Measurements from ENCODE around the gene BCL6B. TPM values are rescaled to one million over a fixed set of nuclear protein-coding genes. Genes with fewer than 3 reads are reported as not detected.

The BCL6B gene
- total and polyA plus RNA-seq, 10 of the 15 experiments (the other 5 are each of a cell fraction or from before 2014, with no cell fraction given), result 0.06 to 0.85 (median 0.11) TPM; not detected in 1

- POLR2A ChIA-PET, result interaction anchor here (0.5 to 3.0 kb wide), 10 partner anchors 7 to 1359 kb away, joined by 3 to 18 read pairs (median 5); partner anchors contain the start of gene SLC16A13
- no peak overlapping the region for H2AFZ ChIP-seq (ENCODE audit: control insufficient read depth, low read depth, low read length)
- H3K27me3 ChIP-seq (replicated peaks in 1 of 2; ENCODE audit: control insufficient read depth in 2 of 2, insufficient read depth in 2 of 2, low read length in 1 of 2), result no peaks in the 10 kb centered on the region
- H3K4me1 ChIP-seq (ENCODE audit: control insufficient read depth, insufficient read depth, low read length), result peaks cover 27% of the 10 kb centered on the region
- DNase-seq (ENCODE audit: low read depth, low spot score) (no peak), ATAC-seq (no peak), FAIRE-seq (no peak)
- H3K79me2 ChIP-seq (ENCODE audit: control insufficient read depth, insufficient read depth, low read length), result peaks cover 47% of the 10 kb centered on the region
- 64% methylated on average over 3 of the region's 3 CpGs for WGBS (ENCODE audit: insufficient coverage, insufficient replicate concordance, low lambda C conversion rate, missing lambda C conversion rate)
- TF ChIP-seq NR2F1 (conservative IDR thresholded peaks at IDR 0.05), result 0 out of 2 replicates have a peak, but pooled peaks have one; percentile 17
- TF ChIP-seq STAT1 (conservative IDR thresholded peaks at IDR 0.05), result no peak
- intact Hi-C loops (cut with micrococcal nuclease; ENCODE audit: unreplicated experiment), result loop anchor here (10.0 kb wide), 1 partner anchor 262 kb away; the partner anchor contains the start of gene XAF1
- in situ Hi-C loops (cut with MboI), result no loop called here
- BruUV-seq (replicated peaks), result no TSS peak
- H4K20me1 ChIP-seq (ENCODE audit: control insufficient read depth, insufficient read depth), result no peaks in the 10 kb centered on the region
- SMC1A ChIA-PET (ENCODE audit: uncharacterized antibody, unreplicated experiment), result interaction anchor here (0.6 to 2.5 kb wide), 7 partner anchors 12 to 282 kb away, joined by 3 to 10 read pairs (median 3); partner anchors contain the start of gene SLC16A13
- peak overlapping the region; percentile 65 for H3K4me3 ChIP-seq
- RAD21 ChIA-PET (ENCODE audit: unreplicated experiment), result interaction anchor here (0.9 to 1.9 kb wide), 2 partner anchors 22 to 106 kb away, joined by 4 to 8 read pairs; no protein-coding TSS in a partner anchor
- CTCF ChIA-PET, result interaction anchor here (0.6 to 8.8 kb wide), 10 partner anchors 9 to 1790 kb away, joined by 3 to 167 read pairs (median 4); partner anchors contain the start of gene RNASEK
- H3K36me3 ChIP-seq (ENCODE audit: control insufficient read depth in 2 of 2, insufficient read depth in 2 of 2, low read length in 1 of 2), result peaks cover 0 to 4% of the 10 kb centered on the region in 2 experiments; a peak in 2 of 4 replicates
- H3K9me3 ChIP-seq (replicated peaks; ENCODE audit: control insufficient read depth, insufficient read depth, low read length), result no peaks in the 10 kb centered on the region
- peak overlapping the region; percentile 96 for H3K9ac ChIP-seq (ENCODE audit: control insufficient read depth, insufficient read depth, low read length)
- peak overlapping the region; percentile 89 for H3K4me2 ChIP-seq (ENCODE audit: control insufficient read depth, insufficient read depth)
- H3K27ac ChIP-seq (ENCODE audit: control insufficient read depth, insufficient read depth), result peak overlapping the region; percentile 100
Observed at GRCh38 chr17:7016418-7016817, 6.4 kb upstream of the BCL6B start.

DNA sequence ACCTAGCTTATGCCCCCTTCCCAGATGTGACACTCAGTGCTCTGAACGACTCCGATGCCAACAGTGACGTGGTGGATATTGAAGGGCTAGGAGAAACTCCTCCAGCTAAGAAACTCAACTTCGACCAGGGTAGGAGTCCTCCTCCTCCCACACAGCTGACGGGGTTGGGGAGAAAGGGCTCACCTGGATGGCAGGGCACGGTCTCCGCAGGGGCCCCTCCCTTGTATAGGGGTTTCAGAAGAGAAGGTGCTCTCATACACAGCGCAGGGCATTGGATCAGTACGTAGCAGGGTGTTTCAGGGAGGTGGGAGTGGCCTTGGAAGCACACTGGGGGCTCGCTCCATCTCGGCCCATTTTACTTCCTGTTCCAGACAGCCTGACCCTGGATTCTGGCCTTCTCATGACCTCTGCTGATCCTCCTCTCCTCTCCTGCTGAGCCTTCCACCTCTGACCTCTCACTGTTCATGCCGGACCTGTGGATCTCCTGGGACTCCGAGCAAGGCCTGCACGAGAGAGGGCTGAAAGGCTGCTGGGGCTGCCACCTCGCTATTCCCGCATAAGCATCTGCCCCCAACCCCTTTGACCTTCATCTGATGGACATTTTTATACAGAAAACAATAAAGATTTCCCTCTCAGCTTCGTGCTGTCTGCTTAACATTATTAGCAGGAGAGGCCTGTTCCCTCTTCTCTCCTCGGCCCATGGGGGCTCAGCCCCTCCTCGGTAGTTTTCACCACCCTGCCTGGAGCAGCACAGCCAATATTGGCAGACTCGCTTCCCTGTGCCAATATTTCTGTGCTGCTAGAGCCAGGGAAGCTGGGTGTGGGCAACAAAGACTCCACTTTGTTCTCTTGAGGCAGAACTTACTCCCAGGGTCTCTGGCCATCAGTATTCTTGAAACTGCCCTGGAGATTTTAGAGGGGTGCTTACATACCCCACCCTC lies 5.7 kb upstream of the BCL6B start:
- no peak overlapping the region; the same call in 1 of the 2 replicates for H3K9ac ChIP-seq (ENCODE audit: control insufficient read depth, insufficient read depth, low read length)
- ChIA-PET POLR2A (interaction anchor here (0.5 to 3.0 kb wide), 4 partner anchors 18 to 197 kb away, joined by 5 to 18 read pairs (median 7); partner anchors contain the start of gene SLC16A13), CTCF (interaction anchor here (0.6 to 8.8 kb wide), 7 partner anchors 9 to 1789 kb away, joined by 3 to 167 read pairs (median 4); partner anchors contain the start of gene RNASEK), RAD21 (ENCODE audit: unreplicated experiment) (no interaction called here), SMC1A (ENCODE audit: uncharacterized antibody, unreplicated experiment) (interaction anchor here (0.6 to 2.5 kb wide), 8 partner anchors 12 to 281 kb away, joined by 3 to 10 read pairs (median 3); partner anchors contain the start of gene SLC16A13)
- no peaks in the 10 kb centered on the region for H4K20me1 ChIP-seq (ENCODE audit: control insufficient read depth, insufficient read depth)
- H3K79me2 ChIP-seq (ENCODE audit: control insufficient read depth, insufficient read depth, low read length), result peaks cover 40% of the 10 kb centered on the region
- in situ Hi-C loops (cut with MboI) (no loop called here), intact Hi-C loops (cut with micrococcal nuclease; ENCODE audit: unreplicated experiment) (loop anchor here (10.0 kb wide), 1 partner anchor 262 kb away; the partner anchor contains the start of gene XAF1)
- peak overlapping the region; percentile 100; the same call in 1 of the 2 replicates for H3K27ac ChIP-seq (ENCODE audit: control insufficient read depth, insufficient read depth)
- H3K4me1 ChIP-seq (ENCODE audit: control insufficient read depth, insufficient read depth, low read length), result peaks cover 31% of the 10 kb centered on the region
- no peak overlapping the region for H2AFZ ChIP-seq (ENCODE audit: control insufficient read depth, low read depth, low read length)
- DNase-seq (ENCODE audit: low read depth, low spot score) (no peak), ATAC-seq (no peak), FAIRE-seq (no peak)
- whole genome bisulfite sequencing (ENCODE audit: insufficient coverage, insufficient replicate concordance, low lambda C conversion rate, missing lambda C conversion rate), result 92% methylated on average over 20 of the region's 20 CpGs
- no peaks in the 10 kb centered on the region for H3K27me3 ChIP-seq (replicated peaks in 1 of 2; ENCODE audit: control insufficient read depth in 2 of 2, insufficient read depth in 2 of 2, low read length in 1 of 2)
- TF ChIP-seq, protein P1, sequence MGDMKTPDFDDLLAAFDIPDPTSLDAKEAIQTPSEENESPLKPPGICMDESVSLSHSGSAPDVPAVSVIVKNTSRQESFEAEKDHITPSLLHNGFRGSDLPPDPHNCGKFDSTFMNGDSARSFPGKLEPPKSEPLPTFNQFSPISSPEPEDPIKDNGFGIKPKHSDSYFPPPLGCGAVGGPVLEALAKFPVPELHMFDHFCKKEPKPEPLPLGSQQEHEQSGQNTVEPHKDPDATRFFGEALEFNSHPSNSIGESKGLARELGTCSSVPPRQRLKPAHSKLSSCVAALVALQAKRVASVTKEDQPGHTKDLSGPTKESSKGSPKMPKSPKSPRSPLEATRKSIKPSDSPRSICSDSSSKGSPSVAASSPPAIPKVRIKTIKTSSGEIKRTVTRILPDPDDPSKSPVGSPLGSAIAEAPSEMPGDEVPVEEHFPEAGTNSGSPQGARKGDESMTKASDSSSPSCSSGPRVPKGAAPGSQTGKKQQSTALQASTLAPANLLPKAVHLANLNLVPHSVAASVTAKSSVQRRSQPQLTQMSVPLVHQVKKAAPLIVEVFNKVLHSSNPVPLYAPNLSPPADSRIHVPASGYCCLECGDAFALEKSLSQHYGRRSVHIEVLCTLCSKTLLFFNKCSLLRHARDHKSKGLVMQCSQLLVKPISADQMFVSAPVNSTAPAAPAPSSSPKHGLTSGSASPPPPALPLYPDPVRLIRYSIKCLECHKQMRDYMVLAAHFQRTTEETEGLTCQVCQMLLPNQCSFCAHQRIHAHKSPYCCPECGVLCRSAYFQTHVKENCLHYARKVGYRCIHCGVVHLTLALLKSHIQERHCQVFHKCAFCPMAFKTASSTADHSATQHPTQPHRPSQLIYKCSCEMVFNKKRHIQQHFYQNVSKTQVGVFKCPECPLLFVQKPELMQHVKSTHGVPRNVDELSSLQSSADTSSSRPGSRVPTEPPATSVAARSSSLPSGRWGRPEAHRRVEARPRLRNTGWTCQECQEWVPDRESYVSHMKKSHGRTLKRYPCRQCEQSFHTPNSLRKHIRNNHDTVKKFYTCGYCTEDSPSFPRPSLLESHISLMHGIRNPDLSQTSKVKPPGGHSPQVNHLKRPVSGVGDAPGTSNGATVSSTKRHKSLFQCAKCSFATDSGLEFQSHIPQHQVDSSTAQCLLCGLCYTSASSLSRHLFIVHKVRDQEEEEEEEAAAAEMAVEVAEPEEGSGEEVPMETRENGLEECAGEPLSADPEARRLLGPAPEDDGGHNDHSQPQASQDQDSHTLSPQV (IDR thresholded peaks at IDR 0.05), result no peak
- TF ChIP-seq, protein P2, sequence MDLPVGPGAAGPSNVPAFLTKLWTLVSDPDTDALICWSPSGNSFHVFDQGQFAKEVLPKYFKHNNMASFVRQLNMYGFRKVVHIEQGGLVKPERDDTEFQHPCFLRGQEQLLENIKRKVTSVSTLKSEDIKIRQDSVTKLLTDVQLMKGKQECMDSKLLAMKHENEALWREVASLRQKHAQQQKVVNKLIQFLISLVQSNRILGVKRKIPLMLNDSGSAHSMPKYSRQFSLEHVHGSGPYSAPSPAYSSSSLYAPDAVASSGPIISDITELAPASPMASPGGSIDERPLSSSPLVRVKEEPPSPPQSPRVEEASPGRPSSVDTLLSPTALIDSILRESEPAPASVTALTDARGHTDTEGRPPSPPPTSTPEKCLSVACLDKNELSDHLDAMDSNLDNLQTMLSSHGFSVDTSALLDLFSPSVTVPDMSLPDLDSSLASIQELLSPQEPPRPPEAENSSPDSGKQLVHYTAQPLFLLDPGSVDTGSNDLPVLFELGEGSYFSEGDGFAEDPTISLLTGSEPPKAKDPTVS (IDR thresholded peaks at IDR 0.05; ENCODE audit: low read depth, low read length), result no peak
- no peak for TF ChIP-seq LARP7 (IDR thresholded peaks at IDR 0.05)
- H3K36me3 ChIP-seq (ENCODE audit: control insufficient read depth in 2 of 2, insufficient read depth in 2 of 2, low read length in 1 of 2), result peaks cover 0 to 4% of the 10 kb centered on the region in 2 experiments; a peak in 2 of 4 replicates
- peak overlapping the region; percentile 89; the same call in 1 of the 2 replicates for H3K4me2 ChIP-seq (ENCODE audit: control insufficient read depth, insufficient read depth)
- no peaks in the 10 kb centered on the region for H3K9me3 ChIP-seq (replicated peaks; ENCODE audit: control insufficient read depth, insufficient read depth, low read length)
- no TSS peak for BruUV-seq (replicated peaks)
- H3K4me3 ChIP-seq, result no peak overlapping the region

Measured in GM12878 (cell line).